UCSD-AML1 (cell line): ENCODE results near the gene EGFL7.

ENCODE experiments used
- DNase-seq: peaks from one replicate; lab custom pipeline; 2025; ENCODE audit not compliant: unreplicated experiment; lab: John Stamatoyannopoulos, UW

The EGFL7 gene

GRCh38 chr9:136662656-136663581 is at the start of gene EGFL7:
Gene EGFL7, plus strand, starts transcription at chr9:136662916. Its CDS starts 5,367 bp downstream, at chr9:136668283.
- peak; percentile 78 for DNase-seq

- DNase-seq, result no peak
These were observed 48.8 kb upstream of the EGFL7 start for GRCh38 chr9:136613824-136614371.

- DNase-seq, result peak; percentile 42
These were observed 48.3 kb upstream of the EGFL7 start for GRCh38 chr9:136614372-136614922.

GRCh38 chr9:136614967-136615623 is 47.6 kb upstream of the EGFL7 start:
- DNase-seq, result no peak

- peak; percentile 33 for DNase-seq
These were observed 46.9 kb upstream of the EGFL7 start for GRCh38 chr9:136615631-136616306.

GRCh38 chr9:136616307-136616635 is 46.4 kb upstream of the EGFL7 start:
- DNase-seq, result no peak

GRCh38 chr9:136616948-136617695 is 45.6 kb upstream of the EGFL7 start:
- DNase-seq, result no peak

- DNase-seq, result no peak
These were observed 44.8 kb upstream of the EGFL7 start for GRCh38 chr9:136617746-136618579.

GRCh38 chr9:136618580-136619547 is 43.9 kb upstream of the EGFL7 start:
- DNase-seq, result peak; percentile 42

GRCh38 chr9:136619742-136620440 is 42.8 kb upstream of the EGFL7 start:
- peak; percentile 88 for DNase-seq

GRCh38 chr9:136620441-136621018 is 42.2 kb upstream of the EGFL7 start:
- no peak for DNase-seq

- no peak for DNase-seq
These were observed 41.5 kb upstream of the EGFL7 start for GRCh38 chr9:136621019-136621733.

- DNase-seq, result no peak
These were observed 41.0 kb upstream of the EGFL7 start for GRCh38 chr9:136621734-136622093.

GRCh38 chr9:136622538-136622948 is 40.2 kb upstream of the EGFL7 start:
- no peak for DNase-seq

- no peak for DNase-seq
These were observed 39.5 kb upstream of the EGFL7 start for GRCh38 chr9:136623016-136623841.

GRCh38 chr9:136623842-136624183 is 38.9 kb upstream of the EGFL7 start:
- DNase-seq, result no peak
